GM12874 (cell line): Measurements from ENCODE around the gene DSCAML1.

Source experiments
- CTCF ChIP-seq: IDR thresholded peaks from 2 replicates; pipeline ENCODE4 v1.5.1; 2011; ENCODE audit warnings: low read depth, mild to moderate bottlenecking, control low read depth, low read length, moderate library complexity; ENCODE audit not compliant: insufficient read depth

Gene DSCAML1

GRCh38 chr11:117621226-117621625 lies 175.8 kb downstream of the DSCAML1 start:
- peak; percentile 51; the same call in 1 of the 2 replicates for TF ChIP-seq CTCF

DNA sequence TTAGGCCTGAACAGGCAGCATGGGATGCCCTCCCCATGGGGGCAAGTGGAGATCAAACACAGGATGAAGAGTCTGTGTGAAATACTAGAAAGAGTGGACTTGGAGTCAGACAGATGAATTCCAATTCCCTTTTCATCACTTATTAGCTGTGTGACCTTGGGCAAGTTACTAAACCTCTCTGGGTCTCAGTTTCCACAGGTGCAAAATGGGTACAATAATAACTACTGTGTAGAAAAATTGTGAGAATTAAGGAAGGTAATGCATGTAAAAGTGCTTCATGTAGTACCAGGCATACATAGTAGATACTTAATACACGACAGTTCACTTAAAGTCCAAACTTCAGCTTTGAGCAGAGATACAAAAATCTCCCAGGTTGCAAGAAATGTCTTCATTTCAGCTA lies 176.4 kb downstream of the DSCAML1 start:
- no peak for TF ChIP-seq CTCF

- TF ChIP-seq CTCF: no peak
These were observed 176.9 kb downstream of the DSCAML1 start for GRCh38 chr11:117620086-117620485.

- no peak for TF ChIP-seq CTCF
These were observed 177.4 kb downstream of the DSCAML1 start for GRCh38 chr11:117619661-117620060.

- no peak for TF ChIP-seq CTCF
These were observed 178.0 kb downstream of the DSCAML1 start for GRCh38 chr11:117618982-117619355.

GRCh38 chr11:117618302-117618981 lies 178.6 kb downstream of the DSCAML1 start:
- no peak for TF ChIP-seq CTCF

GRCh38 chr11:117616979-117617378 lies 180.0 kb downstream of the DSCAML1 start:
- no peak for TF ChIP-seq CTCF
